ENCODE measurements around the gene POLR3C.
A peak's percentile ranks its signal among the peaks of the same experiment; 100 is the strongest.
"Not testable (repeated sequence)": the region's sequence is repeated elsewhere in the genome, so short reads cannot be mapped to it uniquely, and the experiment has no call there.

Gene POLR3C

DNA sequence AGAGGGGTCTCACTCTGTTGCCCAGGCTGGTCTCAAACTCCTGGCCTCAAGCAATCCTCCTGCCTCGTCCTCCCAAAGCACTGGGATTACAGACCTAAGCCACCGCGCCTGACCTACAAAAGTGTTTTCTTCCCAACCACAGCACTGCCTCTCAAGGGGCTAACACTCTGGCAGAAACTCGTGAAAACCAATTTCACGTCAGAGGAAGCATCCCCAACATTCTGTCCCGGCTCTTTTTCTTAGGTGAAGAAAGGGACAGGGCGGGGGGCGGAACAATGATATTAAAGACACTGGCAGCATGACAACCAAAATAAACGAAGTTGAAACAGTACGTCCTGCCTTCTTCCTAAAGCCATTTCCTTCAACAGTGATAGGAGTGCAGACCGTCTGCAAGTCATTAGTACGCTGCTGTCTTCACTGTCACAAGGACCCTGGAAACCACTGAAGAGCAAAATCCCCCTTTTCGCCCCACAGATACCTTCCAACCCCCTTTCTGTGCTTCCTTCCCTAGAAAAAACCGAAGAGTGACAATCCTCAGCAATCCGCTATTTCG is 1.1 kb upstream of the POLR3C start:
- WGBS (ENCODE audit: insufficient coverage): no CpG with 5 or more reads among the region's 16 CpGs
- H3K4me3 ChIP-seq (ENCODE audit: control insufficient read depth in 1 of 7, extremely low read depth in 1 of 7, insufficient read depth in 4 of 7, low read depth in 2 of 7, low read length in 6 of 7): peak overlapping the region in 1 of 7 experiments; percentile 50
- H3K27me3 ChIP-seq (replicated peaks in 2 of 5; ENCODE audit: control insufficient read depth in 4 of 5, insufficient read depth in 5 of 5, low read length in 4 of 5); H3K9me3 ChIP-seq (ENCODE audit: control extremely low read depth in 1 of 5, control insufficient read depth in 4 of 5, insufficient read depth in 2 of 5, low read depth in 1 of 5, low read length in 4 of 5); H3K27ac ChIP-seq (ENCODE audit: insufficient read depth in 1 of 2, low read depth in 1 of 2, low read length in 2 of 2, poor library complexity in 1 of 2, severe bottlenecking in 2 of 2); POLR2A ChIA-PET; DNase-seq; CTCF ChIA-PET: not testable (repeated sequence)
- peaks cover 8 to 17% (median 13%) of the 10 kb centered on the region in 4 experiments for H3K36me3 ChIP-seq (ENCODE audit: control insufficient read depth in 4 of 4, insufficient read depth in 4 of 4, low read length in 3 of 4)
- H3K4me1 ChIP-seq (ENCODE audit: control extremely low read depth in 1 of 4, control insufficient read depth in 4 of 4, insufficient read depth in 4 of 4, low read length in 3 of 4): peaks cover 0 to 20% (median 6%) of the 10 kb centered on the region in 4 experiments

DNA sequence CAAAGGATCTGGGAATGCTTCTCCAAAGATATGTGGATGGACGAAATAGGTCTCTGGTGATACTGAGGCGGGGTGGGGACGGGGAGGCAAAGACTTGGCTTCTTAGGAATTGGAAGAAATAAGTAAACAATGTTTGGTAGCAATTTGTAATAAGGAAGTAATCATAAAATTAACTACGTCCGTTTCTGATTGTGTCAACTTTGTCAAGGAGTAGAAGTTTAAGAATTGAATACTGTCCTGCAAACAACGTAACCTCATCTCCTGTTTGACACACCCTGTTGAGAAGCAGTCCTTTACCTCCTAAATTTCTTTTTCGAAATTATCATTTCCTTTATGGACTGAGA is 471 bp downstream of the POLR3C start:
- ChIA-PET CTCF (interaction anchor here (0.7 to 2.7 kb wide), 5 partner anchors 10 to 22 kb away, joined by 3 to 17 read pairs (median 4); partner anchors contain the start of gene NUDT17), POLR2A (interaction anchor here (0.9 to 1.4 kb wide), 3 partner anchors 14 to 24 kb away, joined by 3 to 6 read pairs (median 3); partner anchors contain the start of gene NUDT17)

DNA sequence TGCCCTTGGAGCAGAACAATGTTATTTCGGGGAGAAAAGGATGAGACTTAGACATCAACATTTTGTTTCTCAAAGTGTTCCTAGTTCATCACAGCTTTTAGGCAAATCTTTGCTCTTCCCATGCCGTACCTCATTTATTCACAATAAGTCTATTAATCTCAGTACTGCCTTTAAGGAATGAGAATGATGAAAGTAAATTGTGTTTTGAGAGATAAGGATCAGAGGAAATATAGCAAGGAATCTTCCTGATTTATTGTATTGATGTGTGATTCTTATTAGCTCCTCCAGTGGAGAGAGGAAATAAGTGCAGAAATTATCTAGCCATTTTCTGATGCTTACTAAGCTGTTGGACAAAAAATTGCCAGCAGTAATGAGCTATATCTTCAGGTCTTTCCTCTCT is 2.0 kb downstream of the POLR3C start:
- no peaks in the 10 kb centered on the region for H3K27me3 ChIP-seq (replicated peaks in 2 of 5; ENCODE audit: control insufficient read depth in 4 of 5, insufficient read depth in 5 of 5, low read length in 4 of 5)
- H3K27ac ChIP-seq (ENCODE audit: insufficient read depth in 1 of 2, low read depth in 1 of 2, low read length in 2 of 2, poor library complexity in 1 of 2, severe bottlenecking in 2 of 2): no peak overlapping the region
- CTCF ChIA-PET: interaction anchor here (0.8 to 2.7 kb wide), 7 partner anchors 13 to 133 kb away, joined by 3 to 17 read pairs (median 6); partner anchors contain the start of gene NUDT17
- WGBS (ENCODE audit: insufficient coverage): no CpG with 5 or more reads among the region's 2 CpGs
- H3K36me3 ChIP-seq (ENCODE audit: control insufficient read depth in 4 of 4, insufficient read depth in 4 of 4, low read length in 3 of 4): peaks cover 19 to 45% (median 36%) of the 10 kb centered on the region in 4 experiments
- DNase-seq: peak in 1 of 3 donors; percentile 18
- peaks cover 0 to 20% (median 6%) of the 10 kb centered on the region in 4 experiments for H3K4me1 ChIP-seq (ENCODE audit: control extremely low read depth in 1 of 4, control insufficient read depth in 4 of 4, insufficient read depth in 4 of 4, low read length in 3 of 4)
- H3K4me3 ChIP-seq (ENCODE audit: control insufficient read depth in 1 of 7, extremely low read depth in 1 of 7, insufficient read depth in 4 of 7, low read depth in 2 of 7, low read length in 6 of 7): no peak overlapping the region
- no peaks in the 10 kb centered on the region for H3K9me3 ChIP-seq (ENCODE audit: control extremely low read depth in 1 of 5, control insufficient read depth in 4 of 5, insufficient read depth in 2 of 5, low read depth in 1 of 5, low read length in 4 of 5)
- POLR2A ChIA-PET: interaction anchor here (0.6 kb wide), 2 partner anchors 22 to 26 kb away, joined by 3 read pairs; no protein-coding TSS in a partner anchor

More for the DNA sequence above, 471 bp downstream of the POLR3C start:
- H3K36me3 ChIP-seq (ENCODE audit: control insufficient read depth in 4 of 4, insufficient read depth in 4 of 4, low read length in 3 of 4): peaks cover 19 to 33% (median 27%) of the 10 kb centered on the region in 4 experiments
- peak overlapping the region; percentile 69 to 98 (median 92) for H3K4me3 ChIP-seq (ENCODE audit: control insufficient read depth in 1 of 7, extremely low read depth in 1 of 7, insufficient read depth in 4 of 7, low read depth in 2 of 7, low read length in 6 of 7)
- 0% methylated on average over 6 of the region's 7 CpGs for WGBS (ENCODE audit: insufficient coverage)
- no peaks in the 10 kb centered on the region for H3K9me3 ChIP-seq (ENCODE audit: control extremely low read depth in 1 of 5, control insufficient read depth in 4 of 5, insufficient read depth in 2 of 5, low read depth in 1 of 5, low read length in 4 of 5)
- no peaks in the 10 kb centered on the region for H3K27me3 ChIP-seq (replicated peaks in 2 of 5; ENCODE audit: control insufficient read depth in 4 of 5, insufficient read depth in 5 of 5, low read length in 4 of 5)
- DNase-seq: no peak
- peaks cover 0 to 20% (median 6%) of the 10 kb centered on the region in 4 experiments for H3K4me1 ChIP-seq (ENCODE audit: control extremely low read depth in 1 of 4, control insufficient read depth in 4 of 4, insufficient read depth in 4 of 4, low read length in 3 of 4)
- peak overlapping the region; percentile 82 to 87 for H3K27ac ChIP-seq (ENCODE audit: insufficient read depth in 1 of 2, low read depth in 1 of 2, low read length in 2 of 2, poor library complexity in 1 of 2, severe bottlenecking in 2 of 2)

DNA sequence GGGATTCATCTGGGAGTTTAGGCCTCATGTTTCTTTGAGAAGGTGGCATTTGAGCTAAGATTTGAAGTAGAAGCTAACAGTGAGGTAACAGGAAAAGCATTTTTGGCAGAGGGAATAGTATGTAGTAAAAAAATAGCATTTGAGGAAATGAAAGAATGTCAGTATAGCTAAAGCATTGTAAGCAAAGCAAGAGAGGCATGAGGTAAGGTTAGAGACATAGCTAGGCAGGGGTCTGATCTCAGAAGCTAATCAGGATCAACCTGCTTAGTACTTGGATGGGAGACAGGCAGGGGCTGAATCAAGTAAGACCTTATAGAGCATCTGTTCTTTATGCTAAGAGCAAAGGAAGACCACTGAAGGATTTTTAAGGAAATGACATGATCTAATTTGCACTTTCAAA is 4.0 kb downstream of the POLR3C start:
- peaks cover 0 to 18% (median 6%) of the 10 kb centered on the region in 4 experiments for H3K4me1 ChIP-seq (ENCODE audit: control extremely low read depth in 1 of 4, control insufficient read depth in 4 of 4, insufficient read depth in 4 of 4, low read length in 3 of 4)
- no peak overlapping the region for H3K27ac ChIP-seq (ENCODE audit: insufficient read depth in 1 of 2, low read depth in 1 of 2, low read length in 2 of 2, poor library complexity in 1 of 2, severe bottlenecking in 2 of 2)
- no peak overlapping the region for H3K4me3 ChIP-seq (ENCODE audit: control insufficient read depth in 1 of 7, extremely low read depth in 1 of 7, insufficient read depth in 4 of 7, low read depth in 2 of 7, low read length in 6 of 7)
- no peak for DNase-seq
- H3K36me3 ChIP-seq (ENCODE audit: control insufficient read depth in 4 of 4, insufficient read depth in 4 of 4, low read length in 3 of 4): peaks cover 20 to 61% (median 47%) of the 10 kb centered on the region in 4 experiments
- CTCF ChIA-PET: interaction anchor here (0.6 to 2.4 kb wide), 7 partner anchors 12 to 53 kb away, joined by 3 to 10 read pairs (median 3); no protein-coding TSS in a partner anchor
- H3K9me3 ChIP-seq (ENCODE audit: control extremely low read depth in 1 of 5, control insufficient read depth in 4 of 5, insufficient read depth in 2 of 5, low read depth in 1 of 5, low read length in 4 of 5): no peaks in the 10 kb centered on the region
- H3K27me3 ChIP-seq (replicated peaks in 2 of 5; ENCODE audit: control insufficient read depth in 4 of 5, insufficient read depth in 5 of 5, low read length in 4 of 5): no peaks in the 10 kb centered on the region
- POLR2A ChIA-PET: no interaction called here

DNA sequence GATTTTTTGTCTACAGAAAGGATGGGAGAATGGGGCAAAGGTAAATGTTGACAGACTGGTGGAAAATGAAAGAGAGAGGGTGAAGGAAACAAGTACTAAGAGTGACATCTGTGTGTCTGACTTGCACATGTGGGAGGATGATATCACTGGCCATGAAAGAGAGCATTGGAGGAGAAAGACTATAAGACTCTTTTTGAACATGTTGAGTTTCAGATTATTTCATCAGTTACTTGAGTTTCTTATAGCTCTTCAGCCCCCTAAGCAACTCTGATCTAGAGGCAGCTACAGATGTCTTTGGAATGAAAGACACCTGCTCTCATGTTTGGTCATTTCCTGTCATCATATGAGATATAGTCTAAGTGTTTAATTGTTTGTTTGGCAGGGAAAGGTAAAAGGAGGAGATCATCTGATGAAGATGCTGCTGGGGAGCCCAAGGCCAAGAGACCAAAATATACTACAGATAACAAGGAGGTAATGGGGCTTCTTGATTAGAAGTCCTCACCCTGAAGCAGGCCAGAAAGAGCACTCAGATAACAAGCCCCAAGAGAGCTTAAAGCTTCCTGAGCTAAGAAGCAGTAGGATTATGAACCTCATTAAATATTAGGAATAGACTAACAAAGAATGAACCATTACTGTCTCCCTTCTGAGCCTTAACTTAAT is 4.5 kb downstream of the POLR3C start:
- peak overlapping the region in 1 of 2 experiments; percentile 19 for H3K27ac ChIP-seq (ENCODE audit: insufficient read depth in 1 of 2, low read depth in 1 of 2, low read length in 2 of 2, poor library complexity in 1 of 2, severe bottlenecking in 2 of 2)
- no peaks in the 10 kb centered on the region for H3K9me3 ChIP-seq (ENCODE audit: control extremely low read depth in 1 of 5, control insufficient read depth in 4 of 5, insufficient read depth in 2 of 5, low read depth in 1 of 5, low read length in 4 of 5)
- ChIA-PET CTCF (interaction anchor here (0.6 to 2.4 kb wide), 6 partner anchors 11 to 54 kb away, joined by 3 to 10 read pairs (median 3); no protein-coding TSS in a partner anchor), POLR2A (no interaction called here)
- peaks cover 0 to 18% (median 6%) of the 10 kb centered on the region in 4 experiments for H3K4me1 ChIP-seq (ENCODE audit: control extremely low read depth in 1 of 4, control insufficient read depth in 4 of 4, insufficient read depth in 4 of 4, low read length in 3 of 4)
- H3K36me3 ChIP-seq (ENCODE audit: control insufficient read depth in 4 of 4, insufficient read depth in 4 of 4, low read length in 3 of 4): peaks cover 24 to 66% (median 52%) of the 10 kb centered on the region in 4 experiments
- DNase-seq: no peak
- H3K4me3 ChIP-seq (ENCODE audit: control insufficient read depth in 1 of 7, extremely low read depth in 1 of 7, insufficient read depth in 4 of 7, low read depth in 2 of 7, low read length in 6 of 7): no peak overlapping the region
- H3K27me3 ChIP-seq (replicated peaks in 2 of 5; ENCODE audit: control insufficient read depth in 4 of 5, insufficient read depth in 5 of 5, low read length in 4 of 5): no peaks in the 10 kb centered on the region

DNA sequence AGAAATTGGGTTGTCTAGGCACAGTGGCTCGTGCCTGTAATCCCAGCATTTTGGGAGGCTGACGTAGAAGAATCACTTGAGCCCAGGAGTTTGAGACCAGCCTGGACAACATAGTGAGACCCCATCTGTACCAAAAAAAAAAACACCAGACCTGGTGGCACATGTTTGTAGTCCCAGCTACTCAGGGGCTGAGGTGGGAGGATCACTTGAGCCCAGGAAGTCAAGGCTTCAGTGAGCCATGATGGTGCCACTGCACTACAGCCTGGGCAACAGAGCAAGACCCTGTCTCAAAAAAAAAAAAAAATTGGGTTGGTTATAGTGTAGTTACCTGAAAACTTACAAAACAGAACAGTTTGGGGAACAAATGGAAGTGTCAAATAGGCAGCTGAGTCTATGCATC is 6.8 kb downstream of the POLR3C start:
- 100% methylated on average over 2 of the region's 2 CpGs for WGBS (ENCODE audit: insufficient coverage)
- H3K4me1 ChIP-seq (ENCODE audit: control extremely low read depth in 1 of 4, control insufficient read depth in 4 of 4, insufficient read depth in 4 of 4, low read length in 3 of 4); H3K27ac ChIP-seq (ENCODE audit: insufficient read depth in 1 of 2, low read depth in 1 of 2, low read length in 2 of 2, poor library complexity in 1 of 2, severe bottlenecking in 2 of 2); H3K4me3 ChIP-seq (ENCODE audit: control insufficient read depth in 1 of 7, extremely low read depth in 1 of 7, insufficient read depth in 4 of 7, low read depth in 2 of 7, low read length in 6 of 7); DNase-seq; H3K9me3 ChIP-seq (ENCODE audit: control extremely low read depth in 1 of 5, control insufficient read depth in 4 of 5, insufficient read depth in 2 of 5, low read depth in 1 of 5, low read length in 4 of 5); H3K27me3 ChIP-seq (replicated peaks in 2 of 5; ENCODE audit: control insufficient read depth in 4 of 5, insufficient read depth in 5 of 5, low read length in 4 of 5): not testable (repeated sequence)
- CTCF ChIA-PET: interaction anchor here (0.6 to 1.1 kb wide), 2 partner anchors 27 to 156 kb away, joined by 3 read pairs; no protein-coding TSS in a partner anchor
- peaks cover 24 to 89% (median 63%) of the 10 kb centered on the region in 4 experiments for H3K36me3 ChIP-seq (ENCODE audit: control insufficient read depth in 4 of 4, insufficient read depth in 4 of 4, low read length in 3 of 4)
- POLR2A ChIA-PET: interaction anchor here (0.6 to 0.7 kb wide), 2 partner anchors 10 to 30 kb away, joined by 3 to 4 read pairs; no protein-coding TSS in a partner anchor

DNA sequence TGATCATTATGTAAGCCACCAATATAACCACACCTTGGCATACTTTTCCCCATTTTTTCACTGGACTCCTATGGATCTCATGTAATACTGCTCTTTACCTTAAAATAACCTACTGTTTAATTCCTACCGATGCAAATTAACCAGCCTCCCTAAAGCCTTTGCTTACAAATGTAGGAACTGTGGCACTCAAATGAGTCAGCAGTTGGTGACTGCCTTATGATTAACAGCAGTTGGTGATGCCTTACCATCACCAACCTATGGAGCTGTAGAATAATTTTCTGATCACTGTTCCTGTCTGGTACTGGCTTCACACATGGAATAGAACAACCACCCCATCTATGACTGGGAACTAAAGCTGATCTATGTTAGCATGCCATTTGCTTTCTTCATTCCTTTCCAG is 13.7 kb downstream of the POLR3C start:
- no peak overlapping the region for H3K27ac ChIP-seq (ENCODE audit: insufficient read depth in 1 of 2, low read depth in 1 of 2, low read length in 2 of 2, poor library complexity in 1 of 2, severe bottlenecking in 2 of 2)
- WGBS (ENCODE audit: insufficient coverage): 100% methylated on average over 1 of the region's 1 CpG
- H3K27me3 ChIP-seq (replicated peaks in 2 of 5; ENCODE audit: control insufficient read depth in 4 of 5, insufficient read depth in 5 of 5, low read length in 4 of 5): no peaks in the 10 kb centered on the region
- DNase-seq: no peak
- peaks cover 33 to 97% (median 64%) of the 10 kb centered on the region in 4 experiments for H3K36me3 ChIP-seq (ENCODE audit: control insufficient read depth in 4 of 4, insufficient read depth in 4 of 4, low read length in 3 of 4)
- H3K4me1 ChIP-seq (ENCODE audit: control extremely low read depth in 1 of 4, control insufficient read depth in 4 of 4, insufficient read depth in 4 of 4, low read length in 3 of 4): no peaks in the 10 kb centered on the region
- ChIA-PET CTCF (interaction anchor here (1.4 to 3.1 kb wide), 2 partner anchors 9 to 12 kb away, joined by 6 to 11 read pairs; no protein-coding TSS in a partner anchor), POLR2A (no interaction called here)
- H3K9me3 ChIP-seq (ENCODE audit: control extremely low read depth in 1 of 5, control insufficient read depth in 4 of 5, insufficient read depth in 2 of 5, low read depth in 1 of 5, low read length in 4 of 5): no peaks in the 10 kb centered on the region
- H3K4me3 ChIP-seq (ENCODE audit: control insufficient read depth in 1 of 7, extremely low read depth in 1 of 7, insufficient read depth in 4 of 7, low read depth in 2 of 7, low read length in 6 of 7): no peak overlapping the region
